ENCODE results near the gene NETO1. TPM values are rescaled to one million over a fixed set of nuclear protein-coding genes. Genes with fewer than 3 reads are reported as not detected.
A peak's percentile ranks its signal among the peaks of the same experiment; 100 is the strongest.

The NETO1 gene
- total and polyA plus RNA-seq, 10 of the 15 experiments (the other 5 are each of a cell fraction or from before 2014, with no cell fraction given) = 0.52 TPM; not detected in 9

DNA sequence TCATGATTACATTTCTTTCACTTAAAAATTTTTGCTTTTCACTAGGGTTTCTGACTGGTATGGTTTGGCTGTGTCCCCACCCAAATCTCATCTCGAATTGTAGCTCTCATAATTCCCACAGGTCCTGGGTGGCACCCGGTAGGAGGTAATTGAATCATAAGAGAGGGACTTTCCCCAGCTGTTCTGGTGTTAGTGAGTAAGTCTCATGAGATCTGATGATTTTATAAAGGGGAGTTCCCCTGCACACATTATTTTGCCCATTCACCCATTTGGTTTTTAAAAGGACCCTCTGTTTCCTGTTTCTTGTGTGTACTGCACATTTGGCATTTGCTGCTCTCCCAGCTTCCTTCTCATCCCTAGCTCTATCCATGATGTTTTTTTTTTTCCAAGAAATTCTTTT lies 27.8 kb upstream of the NETO1 start:
- H3K4me2 ChIP-seq (ENCODE audit: control insufficient read depth, insufficient read depth) = no peak overlapping the region
- no TSS peak for BruUV-seq (replicated peaks)
- ChIA-PET RAD21 (ENCODE audit: unreplicated experiment) (no interaction called here), SMC1A (ENCODE audit: uncharacterized antibody, unreplicated experiment) (no interaction called here), POLR2A (no interaction called here), CTCF (no interaction called here)
- no peaks in the 10 kb centered on the region for H3K27me3 ChIP-seq (replicated peaks in 1 of 2; ENCODE audit: control insufficient read depth in 2 of 2, insufficient read depth in 2 of 2, low read length in 1 of 2)
- FAIRE-seq = no peak
- no peak for DNase-seq (ENCODE audit: low read depth, low spot score)
- H2AFZ ChIP-seq (ENCODE audit: control insufficient read depth, low read depth, low read length) = no peak overlapping the region
- in situ Hi-C loops (cut with MboI) (no loop called here), intact Hi-C loops (cut with micrococcal nuclease; ENCODE audit: unreplicated experiment) (loop anchor here (10.0 kb wide), 1 partner anchor 239 kb away; no protein-coding TSS in a partner anchor)
- WGBS (ENCODE audit: insufficient coverage, insufficient replicate concordance, low lambda C conversion rate, missing lambda C conversion rate) = 0% methylated on average over 2 of the region's 2 CpGs
- no peaks in the 10 kb centered on the region for H3K79me2 ChIP-seq (ENCODE audit: control insufficient read depth, insufficient read depth, low read length)
- no peaks in the 10 kb centered on the region for H3K9me3 ChIP-seq (replicated peaks; ENCODE audit: control insufficient read depth, insufficient read depth, low read length)
- H3K4me3 ChIP-seq = no peak overlapping the region
- ATAC-seq = no peak
- no peaks in the 10 kb centered on the region for H3K36me3 ChIP-seq (ENCODE audit: control insufficient read depth in 2 of 2, insufficient read depth in 2 of 2, low read length in 1 of 2)
- H3K4me1 ChIP-seq (ENCODE audit: control insufficient read depth, insufficient read depth, low read length) = no peaks in the 10 kb centered on the region
- no peaks in the 10 kb centered on the region for H4K20me1 ChIP-seq (ENCODE audit: control insufficient read depth, insufficient read depth)
- no peak overlapping the region for H3K9ac ChIP-seq (ENCODE audit: control insufficient read depth, insufficient read depth, low read length)
- TF ChIP-seq KAT2A (conservative IDR thresholded peaks at IDR 0.05; ENCODE audit: control insufficient read depth, low read depth, low read length) = no peak
- TF ChIP-seq SUPT20H (IDR thresholded peaks at IDR 0.05; ENCODE audit: borderline replicate concordance, control insufficient read depth, low read depth, low read length) = no peak
- TF ChIP-seq, protein P1, sequence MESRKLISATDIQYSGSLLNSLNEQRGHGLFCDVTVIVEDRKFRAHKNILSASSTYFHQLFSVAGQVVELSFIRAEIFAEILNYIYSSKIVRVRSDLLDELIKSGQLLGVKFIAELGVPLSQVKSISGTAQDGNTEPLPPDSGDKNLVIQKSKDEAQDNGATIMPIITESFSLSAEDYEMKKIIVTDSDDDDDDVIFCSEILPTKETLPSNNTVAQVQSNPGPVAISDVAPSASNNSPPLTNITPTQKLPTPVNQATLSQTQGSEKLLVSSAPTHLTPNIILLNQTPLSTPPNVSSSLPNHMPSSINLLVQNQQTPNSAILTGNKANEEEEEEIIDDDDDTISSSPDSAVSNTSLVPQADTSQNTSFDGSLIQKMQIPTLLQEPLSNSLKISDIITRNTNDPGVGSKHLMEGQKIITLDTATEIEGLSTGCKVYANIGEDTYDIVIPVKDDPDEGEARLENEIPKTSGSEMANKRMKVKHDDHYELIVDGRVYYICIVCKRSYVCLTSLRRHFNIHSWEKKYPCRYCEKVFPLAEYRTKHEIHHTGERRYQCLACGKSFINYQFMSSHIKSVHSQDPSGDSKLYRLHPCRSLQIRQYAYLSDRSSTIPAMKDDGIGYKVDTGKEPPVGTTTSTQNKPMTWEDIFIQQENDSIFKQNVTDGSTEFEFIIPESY (IDR thresholded peaks at IDR 0.05) = no peak
- TF ChIP-seq MEF2B (IDR thresholded peaks at IDR 0.05; ENCODE audit: partially characterized antibody, poor library complexity, severe bottlenecking) = peak; percentile 16
- no peak overlapping the region for H3K27ac ChIP-seq (ENCODE audit: control insufficient read depth, insufficient read depth)

DNA sequence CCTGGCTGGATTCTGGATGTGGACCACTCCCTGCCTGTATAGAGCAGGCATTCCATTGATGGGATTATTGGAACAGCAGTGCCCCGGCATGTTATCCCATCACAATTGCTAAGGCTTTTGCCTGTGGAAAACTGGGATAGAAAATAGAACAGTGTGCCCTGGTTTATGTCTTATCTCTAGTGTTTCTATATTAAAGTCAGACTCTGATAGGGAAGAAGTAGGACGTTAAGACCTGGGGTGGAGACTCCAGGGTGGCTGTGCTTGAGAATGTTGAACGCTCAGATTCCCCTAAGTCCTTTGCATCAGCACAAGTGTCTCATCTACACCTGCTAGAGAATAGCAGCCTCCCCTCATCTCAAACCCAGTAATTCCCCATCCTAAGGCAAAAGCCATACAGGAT lies 10.8 kb upstream of the NETO1 start:
- TF ChIP-seq SREBF1 (IDR thresholded peaks at IDR 0.05; ENCODE audit: low read length) (no peak), KAT2A (conservative IDR thresholded peaks at IDR 0.05; ENCODE audit: control insufficient read depth, low read depth, low read length) (no peak), SUZ12 (IDR thresholded peaks at IDR 0.05; ENCODE audit: unreplicated experiment) (no peak)
- Histone ChIP-seq H3K4me1 (ENCODE audit: control insufficient read depth, insufficient read depth, low read length) (no peaks in the 10 kb centered on the region), H4K20me1 (ENCODE audit: control insufficient read depth, insufficient read depth) (no peaks in the 10 kb centered on the region), H3K4me2 (ENCODE audit: control insufficient read depth, insufficient read depth) (no peak overlapping the region), H3K27ac (ENCODE audit: control insufficient read depth, insufficient read depth) (no peak overlapping the region), H2AFZ (ENCODE audit: control insufficient read depth, low read depth, low read length) (no peak overlapping the region), H3K9me3 (replicated peaks; ENCODE audit: control insufficient read depth, insufficient read depth, low read length) (no peaks in the 10 kb centered on the region), H3K27me3 (replicated peaks in 1 of 2; ENCODE audit: control insufficient read depth in 2 of 2, insufficient read depth in 2 of 2, low read length in 1 of 2) (no peaks in the 10 kb centered on the region), H3K4me3 (no peak overlapping the region), H3K9ac (ENCODE audit: control insufficient read depth, insufficient read depth, low read length) (no peak overlapping the region), H3K79me2 (ENCODE audit: control insufficient read depth, insufficient read depth, low read length) (no peaks in the 10 kb centered on the region), H3K36me3 (ENCODE audit: control insufficient read depth in 2 of 2, insufficient read depth in 2 of 2, low read length in 1 of 2) (no peaks in the 10 kb centered on the region)
- WGBS (ENCODE audit: insufficient coverage, insufficient replicate concordance, low lambda C conversion rate, missing lambda C conversion rate) = 8% methylated on average over 3 of the region's 3 CpGs
- in situ Hi-C loops (cut with MboI) = no loop called here
- DNase-seq (ENCODE audit: low read depth, low spot score) (no peak), ATAC-seq (no peak), FAIRE-seq (no peak)
- intact Hi-C loops (cut with micrococcal nuclease; ENCODE audit: unreplicated experiment) = no loop called here
- ChIA-PET RAD21 (ENCODE audit: unreplicated experiment) (no interaction called here), SMC1A (ENCODE audit: uncharacterized antibody, unreplicated experiment) (no interaction called here), CTCF (no interaction called here), POLR2A (no interaction called here)
- no TSS peak for BruUV-seq (replicated peaks)
